Stimulated activated CD4-positive, alpha-beta T cell treated with anti-CD3 and anti-CD28 coated beads, Interleukin-1b, Interleukin-23, amount 100 ng/mL, for 24 hours (primary cell): ENCODE results near the gene ATXN1.
"Not testable (repeated sequence)": the region's sequence is repeated elsewhere in the genome, so short reads cannot be mapped to it uniquely, and the experiment has no call there.

Experiments used
- DNase-seq, 4 experiments: peaks; one replicate each; pipeline ENCODE4 v3.0.0-alpha.2; 2020; ENCODE audit warnings: low read depth in 4 of 4, low spot score in 1 of 4

The ATXN1 gene

DNA sequence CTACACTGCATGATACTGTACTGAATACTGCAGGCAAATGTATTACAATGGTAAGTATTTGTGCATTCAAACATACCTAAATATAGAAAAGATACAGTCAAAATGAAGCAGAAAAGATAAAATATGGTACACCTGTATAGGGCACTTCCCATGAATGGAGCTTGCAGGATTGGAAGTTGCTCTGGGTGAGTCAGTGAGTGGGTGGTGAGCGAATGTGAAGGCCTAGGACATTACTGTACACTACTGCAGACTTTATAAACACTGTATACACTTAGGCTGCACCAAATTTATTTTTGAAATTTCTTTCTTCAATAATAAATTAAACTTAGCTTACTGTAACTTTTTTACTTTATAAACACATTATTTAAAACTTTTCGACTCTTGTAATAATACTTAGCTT, 213.1 kb downstream of the ATXN1 start:
- DNase-seq = no peak

DNA sequence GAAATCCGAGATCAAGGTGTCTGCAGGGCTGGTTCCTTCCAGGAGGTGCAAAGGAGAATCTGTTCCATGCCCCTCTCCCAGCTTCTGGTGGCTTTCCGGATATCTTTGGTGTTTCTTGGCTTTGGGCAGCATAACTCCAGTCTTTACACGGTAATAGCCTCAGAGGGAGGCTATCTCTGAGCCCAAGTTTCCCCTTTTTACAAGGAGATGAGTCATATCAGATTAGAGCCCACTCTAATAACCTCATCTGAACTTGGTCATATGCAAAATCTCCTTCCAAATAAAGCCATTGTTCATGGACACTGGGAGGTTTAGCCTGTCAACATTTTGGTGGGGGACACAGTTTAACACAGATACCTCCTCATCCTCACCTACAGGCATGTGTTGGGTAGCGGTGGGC, 213.7 kb downstream of the ATXN1 start:
- no peak for DNase-seq

DNA sequence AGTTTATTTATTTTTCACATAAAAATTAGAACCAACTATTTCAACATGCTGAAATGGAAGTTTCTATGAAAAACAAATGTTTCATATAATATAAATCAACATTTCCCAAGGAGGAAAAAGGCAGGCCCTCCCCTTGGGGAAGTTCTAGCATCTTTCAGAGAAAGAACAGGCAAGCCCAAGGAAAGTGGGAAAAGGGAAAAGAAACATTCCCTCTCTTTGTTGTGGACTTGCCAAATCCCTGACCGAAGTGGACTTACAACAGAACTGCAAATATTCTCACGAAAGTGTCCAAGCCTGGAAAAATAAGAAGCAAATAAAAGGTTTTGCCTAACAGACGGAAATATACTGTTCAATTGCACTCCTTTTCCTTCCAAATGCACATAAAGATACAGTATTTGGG, 214.4 kb downstream of the ATXN1 start:
- no peak for DNase-seq

DNA sequence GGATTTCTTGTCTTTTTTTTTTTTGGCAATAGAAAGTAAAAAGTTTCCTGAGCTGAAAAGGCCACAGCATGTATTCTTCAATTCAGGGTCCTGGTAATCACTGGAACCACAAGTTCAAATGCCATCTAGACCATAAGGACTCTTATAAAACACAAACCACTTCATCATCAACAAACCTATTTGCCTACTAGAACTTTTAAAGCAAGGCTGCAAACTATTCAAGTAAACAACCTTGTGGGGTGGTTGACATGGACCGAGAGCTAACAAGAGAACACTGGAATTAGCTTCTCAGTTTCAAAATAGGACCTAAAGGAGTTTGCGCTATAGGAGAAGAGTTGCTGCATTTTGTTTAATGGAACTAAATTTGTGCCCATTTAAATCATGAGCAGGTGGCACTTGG, 215.9 kb downstream of the ATXN1 start:
- no peak for DNase-seq

DNA sequence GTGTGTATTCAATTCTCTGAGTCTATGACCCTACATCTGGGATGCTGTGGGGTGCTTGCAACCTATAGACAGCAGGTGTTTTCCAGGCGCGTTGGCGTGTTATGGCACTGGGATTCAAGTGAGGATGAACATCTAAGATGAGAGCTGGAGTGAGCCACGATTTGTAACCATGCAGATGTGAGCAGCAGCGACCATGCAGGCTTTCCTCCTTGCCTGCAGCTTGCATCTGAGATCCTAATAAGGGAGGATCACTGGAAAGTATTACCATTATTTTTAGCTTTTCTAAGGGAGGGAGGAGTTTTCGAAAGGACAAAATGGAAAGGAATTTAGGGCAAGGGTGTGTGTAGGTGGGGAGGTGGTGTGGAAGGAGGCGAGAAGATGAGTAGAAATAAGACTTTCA, 216.7 kb downstream of the ATXN1 start:
- DNase-seq = no peak

DNA sequence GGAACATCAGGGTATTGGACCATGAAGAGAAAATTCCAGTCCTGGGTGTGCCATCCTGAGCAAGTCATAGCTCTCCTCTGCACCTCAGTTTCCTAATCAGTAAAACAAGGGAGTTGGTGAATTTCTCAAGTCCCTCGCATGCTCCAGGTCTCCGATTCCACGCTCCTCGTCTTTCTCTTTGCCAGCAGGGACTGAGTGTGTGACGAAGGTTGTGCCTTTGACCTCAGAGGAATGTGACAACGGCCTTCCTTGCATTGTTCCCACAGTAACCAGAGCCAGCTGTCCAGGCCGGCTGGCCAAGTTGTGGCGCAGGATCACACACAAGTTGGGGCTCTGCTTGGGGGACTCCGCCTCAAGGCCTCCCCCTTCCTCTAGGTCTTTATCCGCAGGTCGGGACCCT, 217.3 kb downstream of the ATXN1 start:
- no peak for DNase-seq

DNA sequence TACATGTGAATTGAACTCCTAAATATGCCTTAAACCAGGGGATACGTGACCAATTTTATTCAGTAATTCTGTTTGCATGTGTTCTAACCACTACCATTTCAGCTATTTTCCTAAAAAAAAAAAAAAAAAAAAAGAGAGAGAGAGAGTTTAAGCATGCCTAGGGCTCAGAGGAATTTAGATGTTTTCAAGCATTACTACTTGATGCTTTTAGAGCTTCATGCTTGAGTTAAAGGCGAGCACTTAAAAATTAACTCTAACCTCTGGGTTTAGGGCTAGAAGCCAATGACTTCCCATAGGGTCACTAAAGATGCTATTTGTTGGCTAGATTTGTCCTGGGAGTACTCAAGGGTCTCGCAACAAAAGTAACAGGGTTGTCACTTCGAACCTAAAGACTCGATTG, 217.7 kb downstream of the ATXN1 start:
- no peak for DNase-seq

DNA sequence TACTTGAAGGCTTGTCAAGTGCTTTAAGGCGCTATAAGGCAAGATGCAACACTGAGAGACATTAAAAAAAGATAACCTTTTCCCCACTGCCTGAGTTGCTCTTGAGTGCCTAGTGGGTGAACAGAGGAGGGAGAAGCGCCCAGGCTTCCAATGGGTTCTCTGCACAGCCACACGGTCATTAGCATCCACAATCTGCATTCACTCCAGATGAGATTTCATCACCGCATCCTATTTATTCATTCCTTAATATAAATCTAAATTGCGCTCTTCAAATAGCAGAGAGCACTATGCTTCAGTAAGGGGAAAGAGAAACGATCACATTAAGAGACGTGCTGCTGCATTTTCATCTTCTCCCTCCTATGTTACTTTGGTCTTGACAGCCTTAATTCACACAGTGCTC, 219.2 kb downstream of the ATXN1 start:
- DNase-seq = no peak

DNA sequence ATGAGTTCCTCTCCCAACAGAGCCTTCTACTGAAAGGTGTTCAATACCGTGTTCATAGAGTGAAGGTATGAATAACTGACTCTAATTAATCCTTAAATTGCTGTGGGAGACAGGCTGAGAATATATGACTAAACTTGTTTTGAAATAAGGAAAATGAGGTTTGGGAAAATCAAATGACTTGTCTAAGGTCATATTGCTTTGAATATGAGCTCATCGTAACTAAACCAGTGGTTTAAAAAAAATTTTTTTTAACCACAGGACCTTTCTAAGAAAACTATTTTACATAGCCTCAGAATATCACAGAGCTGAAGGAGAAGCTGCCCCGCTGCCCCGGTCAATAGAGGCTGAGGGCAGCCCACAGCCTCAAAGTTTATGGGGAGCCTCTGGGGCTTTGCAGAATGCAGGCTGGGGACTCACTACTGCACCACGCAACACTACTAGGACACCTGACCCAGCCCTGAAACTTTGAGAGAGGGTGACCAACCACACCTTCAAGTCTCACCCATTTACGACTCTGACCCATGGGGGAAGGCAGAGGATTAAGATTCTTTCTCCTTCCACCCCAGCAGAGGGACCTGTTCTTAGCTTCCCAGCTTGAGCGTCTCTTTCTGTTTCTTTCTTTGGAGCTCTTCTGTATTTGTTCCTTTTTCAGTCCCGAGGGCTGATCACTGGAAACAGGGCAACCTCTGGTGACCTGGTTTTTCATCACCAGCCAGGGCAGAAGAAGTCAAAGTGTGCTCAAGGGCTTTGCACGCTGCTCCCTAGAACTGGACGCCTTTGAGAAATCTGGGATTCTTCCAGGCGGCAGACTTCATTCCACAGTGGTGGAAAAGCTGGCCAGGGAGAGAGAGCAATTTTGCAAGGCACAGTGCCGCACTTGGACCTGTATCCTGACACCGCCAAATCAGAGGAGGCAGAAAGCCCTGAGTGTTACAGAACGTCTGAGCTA, 220.2 kb downstream of the ATXN1 start:
- DNase-seq = no peak

DNA sequence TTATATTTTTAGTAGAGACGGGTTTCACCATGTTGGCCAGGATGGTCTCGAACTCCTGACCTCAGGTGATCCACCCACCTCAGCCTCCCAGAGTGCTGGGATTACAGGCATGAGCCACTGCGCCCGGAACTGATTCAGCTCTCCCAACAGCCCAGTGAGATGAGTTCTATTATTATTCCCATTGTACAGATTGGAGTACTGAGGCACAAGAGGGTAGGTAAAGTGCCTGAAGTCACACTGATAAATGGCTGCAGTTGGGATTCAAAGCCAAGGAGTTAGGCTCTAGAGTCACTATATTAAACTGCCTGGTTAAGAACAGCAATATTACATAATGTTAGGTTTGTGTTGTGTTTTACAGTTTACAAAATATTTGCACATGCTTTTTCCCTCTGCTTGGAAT, 220.9 kb downstream of the ATXN1 start:
- DNase-seq = not testable (repeated sequence)

DNA sequence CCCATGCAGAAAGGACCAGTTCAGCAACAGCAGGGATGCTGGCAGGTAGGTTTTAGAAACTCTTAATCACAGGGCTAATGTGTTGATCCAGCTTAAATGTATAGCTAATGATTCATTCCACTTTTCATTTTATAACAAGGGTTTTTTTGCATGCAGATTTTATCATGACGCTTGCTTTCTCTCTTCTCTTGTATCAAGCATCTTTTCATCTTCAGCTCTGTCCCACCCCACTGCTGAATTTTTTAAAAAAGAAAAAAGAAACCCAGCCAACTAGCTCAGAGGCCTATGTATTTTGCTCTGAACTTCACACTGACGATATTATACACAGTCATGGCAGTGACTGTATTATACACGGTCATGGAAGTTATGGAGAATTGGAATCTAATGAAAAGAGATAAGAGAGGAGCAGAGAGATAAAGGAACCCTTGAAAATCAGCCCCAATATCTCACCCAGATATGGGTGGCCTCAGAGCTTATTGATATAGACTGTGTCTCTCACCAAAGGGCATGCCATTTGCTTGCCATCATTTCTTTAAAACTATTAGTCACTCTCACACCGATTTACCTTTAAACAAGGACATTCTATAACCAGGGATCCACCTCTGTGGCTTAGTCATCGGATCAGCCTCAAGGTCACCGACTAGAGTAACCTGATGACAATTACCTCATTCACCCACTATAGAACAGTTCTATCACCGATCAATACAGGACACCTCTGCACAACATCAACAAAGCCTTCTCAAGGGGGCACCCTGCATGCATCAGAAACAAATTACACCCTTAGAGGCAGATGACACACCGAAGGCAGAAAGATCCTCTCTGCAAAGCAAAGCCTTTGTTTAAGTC, 222.0 kb downstream of the ATXN1 start:
- DNase-seq = no peak

DNA sequence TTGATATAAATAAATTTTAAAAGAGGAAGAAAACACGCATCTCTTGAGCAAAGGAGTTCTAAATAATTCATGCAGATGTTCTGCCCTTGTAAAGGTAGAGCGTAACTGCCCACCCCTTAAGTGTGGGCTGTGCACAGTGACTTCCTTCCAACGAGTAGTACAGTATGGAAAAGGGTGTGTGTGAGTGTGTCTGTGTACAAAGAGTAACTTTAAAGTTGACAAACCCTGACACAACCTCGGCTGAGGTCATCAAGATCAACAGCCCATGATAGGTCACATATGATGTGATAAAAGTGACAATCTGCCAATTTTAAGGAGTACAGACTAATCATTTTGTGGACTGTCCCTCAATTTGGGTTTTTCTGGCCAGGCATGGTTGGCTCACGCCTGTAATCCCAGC, 225.7 kb downstream of the ATXN1 start:
- DNase-seq = no peak

DNA sequence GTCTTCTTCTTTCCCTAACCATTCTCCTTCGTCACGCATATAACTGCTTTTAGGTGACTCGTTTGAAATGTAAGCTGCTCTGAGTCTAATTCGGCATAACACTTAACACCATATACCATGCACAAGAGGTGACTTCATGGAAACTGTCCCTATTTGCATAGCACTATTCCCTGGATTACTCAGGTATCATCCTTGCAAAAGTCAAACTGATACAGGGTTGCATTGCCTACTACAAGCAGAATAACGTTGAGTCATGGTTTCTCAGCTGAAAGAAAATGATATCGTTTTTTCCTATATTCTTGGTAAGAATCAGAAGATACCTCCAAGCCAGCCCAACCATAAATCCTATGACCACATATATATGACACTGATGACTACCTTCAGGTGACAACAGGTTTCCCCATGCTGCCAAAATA, 227.5 kb downstream of the ATXN1 start:
- DNase-seq = no peak

DNA sequence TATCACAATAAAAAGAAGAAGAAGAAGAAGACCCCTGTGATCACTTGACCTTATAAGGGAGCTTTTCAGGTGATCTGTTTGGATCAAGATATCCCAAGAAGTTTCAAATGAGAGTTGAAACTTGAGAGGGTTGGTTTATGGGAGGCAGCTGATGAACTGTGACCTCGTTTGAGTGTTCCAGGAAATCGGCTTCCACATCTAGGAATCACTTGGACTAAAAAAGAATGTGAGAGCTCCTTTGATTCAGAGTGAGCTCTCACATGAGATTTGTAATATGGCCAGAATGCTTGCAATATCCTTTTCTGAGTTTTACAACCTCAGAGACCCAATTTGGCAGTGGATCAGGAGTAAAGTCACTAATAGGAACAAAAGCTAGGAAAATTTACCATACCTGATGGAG, 228.1 kb downstream of the ATXN1 start:
- no peak for DNase-seq

DNA sequence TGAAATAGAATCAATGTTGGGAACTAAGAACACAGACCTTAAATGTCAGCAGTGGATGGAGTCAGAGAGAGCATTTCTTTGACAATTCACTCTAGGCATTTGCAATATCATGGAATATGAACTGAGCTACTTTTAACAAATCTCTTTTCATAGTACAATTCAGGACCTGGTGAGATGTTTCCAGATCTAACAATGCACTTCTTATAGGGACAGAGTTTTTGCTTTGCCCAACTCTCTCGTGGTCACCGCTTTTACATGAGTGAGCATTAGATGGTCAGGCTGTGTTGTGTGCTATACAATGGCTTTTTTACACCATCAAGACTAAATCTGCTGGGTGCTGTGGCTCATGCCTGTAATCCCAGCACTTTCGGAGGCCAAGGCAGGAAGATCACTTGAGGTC, 233.6 kb downstream of the ATXN1 start:
- DNase-seq = no peak

DNA sequence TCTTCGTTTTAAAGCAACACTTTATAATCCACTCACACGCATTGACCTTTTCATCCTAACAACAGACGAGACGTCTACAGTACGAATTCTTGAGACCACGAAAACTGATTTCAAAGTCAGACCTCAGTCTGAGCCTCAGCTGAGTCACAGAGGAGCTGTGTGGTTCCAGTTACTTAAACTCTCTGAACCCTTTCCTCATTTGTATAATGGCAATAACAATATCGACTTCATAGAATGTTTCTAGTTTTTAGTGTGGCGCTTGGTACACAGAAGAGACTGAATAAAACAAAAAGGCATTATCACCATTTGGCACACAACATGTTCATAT, 236.9 kb downstream of the ATXN1 start:
- no peak for DNase-seq

DNA sequence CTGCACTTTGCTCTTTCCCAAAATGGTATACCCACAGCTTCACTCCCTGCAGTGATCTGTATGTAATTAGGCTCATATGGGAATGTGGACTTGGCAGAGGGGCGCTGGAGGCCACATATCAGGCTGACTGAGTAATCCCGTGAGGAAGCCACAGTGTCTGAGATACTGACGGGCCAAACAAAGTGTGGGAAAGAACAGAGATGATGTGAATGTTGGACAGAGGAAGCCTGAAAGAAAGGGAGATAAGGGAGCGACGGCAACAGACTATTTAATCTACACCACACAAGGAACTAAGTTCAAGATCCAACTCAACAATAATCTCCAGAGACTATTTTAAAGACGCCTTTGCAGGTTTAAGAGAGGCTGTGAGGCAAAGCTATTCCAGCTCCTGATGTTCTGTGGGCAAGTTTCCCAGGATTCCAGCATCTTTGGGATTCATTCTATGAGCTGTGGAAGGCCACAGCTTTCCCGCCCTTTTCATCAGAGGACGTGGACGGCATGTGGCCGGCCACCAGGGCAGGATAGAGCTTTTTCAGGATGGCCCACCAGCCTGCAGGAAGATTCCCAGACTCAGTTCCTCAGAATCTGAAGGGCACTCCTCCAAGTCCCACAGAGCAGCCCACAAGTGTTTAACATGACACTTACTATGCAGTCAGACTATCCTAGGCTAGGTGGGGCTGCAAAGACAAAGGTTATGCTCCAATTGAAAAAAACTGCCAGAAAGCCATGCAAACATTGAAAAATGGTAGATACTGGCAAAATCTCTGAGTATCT, 237.5 kb downstream of the ATXN1 start:
- no peak for DNase-seq

DNA sequence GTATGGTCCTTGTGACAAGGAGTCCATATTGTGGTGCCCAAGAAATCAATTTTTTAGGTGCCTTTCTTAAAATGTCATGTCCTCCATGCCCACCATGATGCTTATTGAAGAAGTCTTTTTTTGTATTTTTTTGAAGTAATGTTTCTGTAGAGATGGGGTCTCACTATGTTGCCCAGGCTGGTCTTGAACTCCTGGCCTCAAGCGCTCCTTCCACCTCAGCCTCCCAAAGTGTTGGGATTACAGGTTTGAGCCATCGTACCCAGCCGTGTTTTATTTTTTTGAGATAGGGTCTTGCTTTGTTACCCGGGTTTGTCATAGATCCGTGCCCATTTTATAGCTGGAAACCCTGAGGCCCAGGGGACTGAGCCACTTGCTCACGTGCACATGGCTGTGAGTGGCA, 238.3 kb downstream of the ATXN1 start:
- DNase-seq = no peak

DNA sequence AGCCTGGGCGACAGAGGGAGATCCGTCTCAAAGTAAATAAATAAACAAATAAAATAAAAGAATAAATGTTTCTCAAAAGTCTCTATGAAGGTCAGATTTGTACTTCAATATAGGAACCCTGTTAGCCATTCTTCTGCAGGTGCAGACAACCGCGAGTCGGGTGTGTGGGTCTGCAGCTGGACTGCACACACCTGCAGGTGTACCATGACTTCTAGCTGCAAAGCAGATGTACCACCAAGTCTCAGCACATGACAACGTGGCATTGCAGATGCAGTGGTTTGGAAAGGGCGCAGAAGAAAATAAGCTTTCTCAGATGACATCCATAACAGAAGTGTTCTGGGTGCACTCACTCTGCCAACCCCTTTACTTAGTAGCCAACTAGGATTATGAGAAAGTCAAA, 239.7 kb downstream of the ATXN1 start:
- no peak for DNase-seq

DNA sequence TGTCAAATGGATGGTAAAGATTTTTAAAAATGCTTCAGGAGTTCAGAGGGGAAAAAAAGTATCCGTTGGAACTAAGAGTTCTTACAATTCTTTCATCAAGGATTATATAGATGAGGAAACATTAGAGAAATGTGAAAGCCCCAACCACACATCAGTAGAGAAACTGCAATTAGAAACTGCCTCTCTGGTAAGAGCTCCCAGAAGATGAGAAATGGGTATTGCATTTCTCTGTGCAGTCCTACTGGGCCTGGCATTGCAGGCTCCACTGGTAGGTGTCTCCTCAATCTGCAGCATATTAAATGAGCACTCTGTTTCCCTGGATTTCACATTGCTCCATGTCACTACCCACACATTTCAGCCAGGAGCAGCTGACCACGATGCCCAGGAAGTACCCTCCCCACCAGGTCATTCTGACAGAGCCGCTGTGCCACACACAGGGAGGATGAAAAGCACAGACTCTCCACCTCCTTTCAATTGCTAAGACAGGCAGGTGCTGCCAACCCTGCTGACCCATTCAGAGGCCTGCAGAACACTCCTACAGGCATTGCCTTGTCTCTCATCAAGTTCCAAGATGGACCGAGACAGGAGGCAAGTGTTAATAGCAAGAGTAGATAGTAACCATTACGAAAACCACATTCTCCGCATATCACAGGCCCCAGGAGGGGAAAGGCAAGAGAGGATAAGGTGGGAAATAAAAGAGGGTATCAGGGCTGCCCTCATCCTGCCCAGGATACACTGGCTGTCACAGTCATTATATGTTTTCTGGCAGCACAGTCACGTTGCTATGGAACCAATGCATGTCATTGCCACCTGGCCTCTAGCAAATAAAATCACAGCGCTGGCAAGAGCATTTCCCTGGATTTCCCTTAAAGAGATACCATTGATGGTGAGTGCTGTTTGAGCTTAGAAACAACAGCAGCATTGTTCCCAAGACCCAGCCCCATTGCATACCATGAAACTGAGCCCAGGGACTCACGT, 241.7 kb downstream of the ATXN1 start:
- no peak for DNase-seq
